BLaER1 (cell line): Measurements from ENCODE around the gene CUL7.
A peak's percentile ranks its signal among the peaks of the same experiment; 100 is the strongest.

ENCODE experiments used
- H3K27ac ChIP-seq: shearing (Covaris generic); formaldehyde crosslinking; 2 replicates; pipeline ENCODE4 v1.8.1; 2022
- H3K27me3 ChIP-seq: shearing (Covaris generic); formaldehyde crosslinking; 2 replicates; pipeline ENCODE4 v1.8.1; 2022
- H3K36me3 ChIP-seq: shearing (Covaris generic); formaldehyde crosslinking; 2 replicates; pipeline ENCODE4 v1.8.1; 2022
- H3K4me1 ChIP-seq: shearing (Covaris generic); formaldehyde crosslinking; 2 replicates; pipeline ENCODE4 v1.8.1; 2022
- H3K4me2 ChIP-seq: shearing (Covaris generic); formaldehyde crosslinking; 2 replicates; pipeline ENCODE4 v1.8.1; 2022
- H3K4me3 ChIP-seq: shearing (Covaris generic); formaldehyde crosslinking; 2 replicates; pipeline ENCODE4 v1.8.1; 2022
- H3K9ac ChIP-seq: shearing (Covaris generic); formaldehyde crosslinking; 2 replicates; pipeline ENCODE4 v1.8.1; 2022
- H3K9me3 ChIP-seq: shearing (Covaris generic); formaldehyde crosslinking; 2 replicates; pipeline ENCODE4 v1.8.1; 2022
- H4K20me1 ChIP-seq: shearing (Covaris generic); formaldehyde crosslinking; 2 replicates; pipeline ENCODE4 v1.8.1; 2022
- Cebpa-rat ChIP-seq: shearing (Covaris generic); IDR thresholded peaks from 2 replicates; pipeline ENCODE4 v1.8.1; 2022

The CUL7 gene

GRCh38 chr6:43061861-43062260 lies 8.2 kb upstream of the CUL7 start:
- Histone ChIP-seq H3K36me3 (peaks cover 54% of the 10 kb centered on the region), H3K9ac (no peak overlapping the region), H3K4me3 (no peak overlapping the region), H3K4me2 (no peak overlapping the region), H3K9me3 (no peaks in the 10 kb centered on the region), H3K4me1 (peaks cover 29% of the 10 kb centered on the region), H3K27ac (no peak overlapping the region), H4K20me1 (no peaks in the 10 kb centered on the region), H3K27me3 (no peaks in the 10 kb centered on the region)
- TF ChIP-seq Cebpa-rat: no peak

- no peaks in the 10 kb centered on the region for H4K20me1 ChIP-seq
- H3K36me3 ChIP-seq: peaks cover 54% of the 10 kb centered on the region
- peak overlapping the region; percentile 96 for H3K4me2 ChIP-seq
- TF ChIP-seq Cebpa-rat: no peak
- no peak overlapping the region for H3K27ac ChIP-seq
- H3K9ac ChIP-seq: peak overlapping the region; percentile 92
- no peaks in the 10 kb centered on the region for H3K9me3 ChIP-seq
- peaks cover 29% of the 10 kb centered on the region for H3K4me1 ChIP-seq
- H3K27me3 ChIP-seq: no peaks in the 10 kb centered on the region
- no peak overlapping the region for H3K4me3 ChIP-seq
Measured at GRCh38 chr6:43060755-43061633, 7.3 kb upstream of the CUL7 start.

- Histone ChIP-seq H3K4me1 (peaks cover 29% of the 10 kb centered on the region), H3K9ac (peak overlapping the region; percentile 92), H3K4me3 (peak overlapping the region; percentile 97), H3K4me2 (peak overlapping the region; percentile 96), H3K27ac (peak overlapping the region; percentile 93), H3K27me3 (no peaks in the 10 kb centered on the region), H3K36me3 (peaks cover 54% of the 10 kb centered on the region), H3K9me3 (no peaks in the 10 kb centered on the region), H4K20me1 (no peaks in the 10 kb centered on the region)
- TF ChIP-seq Cebpa-rat: no peak
Measured at GRCh38 chr6:43060034-43060754, 6.5 kb upstream of the CUL7 start.

- Histone ChIP-seq H4K20me1 (no peaks in the 10 kb centered on the region), H3K27me3 (no peaks in the 10 kb centered on the region), H3K4me1 (peaks cover 32% of the 10 kb centered on the region), H3K9me3 (no peaks in the 10 kb centered on the region), H3K4me3 (peak within 1 kb of the TSS; percentile 97), H3K36me3 (peaks cover 54% of the 10 kb centered on the region), H3K27ac (peak within 1 kb of the TSS; percentile 93), H3K9ac (peak within 1 kb of the TSS; percentile 92), H3K4me2 (peak within 1 kb of the TSS; percentile 98)
- no peak for TF ChIP-seq Cebpa-rat
Measured at GRCh38 chr6:43059168-43060033, 5.8 kb upstream of the CUL7 start, which contains the start of the genes KLC4 and MRPL2. TSS of gene KLC4 (plus strand) at chr6:43059631. CDS start at chr6:43061336, 1,705 bp downstream. TSS of gene MRPL2 (minus strand) at chr6:43059434. CDS start at chr6:43059381, 53 bp downstream.

- Histone ChIP-seq H3K4me1 (peaks cover 38% of the 10 kb centered on the region), H3K36me3 (peaks cover 46% of the 10 kb centered on the region), H3K9ac (peak overlapping the region; percentile 92), H3K27ac (peak overlapping the region; percentile 93), H4K20me1 (no peaks in the 10 kb centered on the region), H3K4me3 (peak overlapping the region; percentile 97), H3K9me3 (no peaks in the 10 kb centered on the region), H3K27me3 (no peaks in the 10 kb centered on the region), H3K4me2 (peak overlapping the region; percentile 98)
- TF ChIP-seq Cebpa-rat: no peak
Measured at GRCh38 chr6:43058531-43058930, 4.9 kb upstream of the CUL7 start.

GRCh38 chr6:43055966-43056365 lies 2.3 kb upstream of the CUL7 start:
- H3K4me1 ChIP-seq: peaks cover 49% of the 10 kb centered on the region
- H3K27ac ChIP-seq: no peak overlapping the region
- no peaks in the 10 kb centered on the region for H3K9me3 ChIP-seq
- H3K9ac ChIP-seq: no peak overlapping the region
- no peak for TF ChIP-seq Cebpa-rat
- H3K27me3 ChIP-seq: no peaks in the 10 kb centered on the region
- no peaks in the 10 kb centered on the region for H4K20me1 ChIP-seq
- H3K4me3 ChIP-seq: no peak overlapping the region
- H3K4me2 ChIP-seq: no peak overlapping the region
- peaks cover 43% of the 10 kb centered on the region for H3K36me3 ChIP-seq

GRCh38 chr6:43054206-43054943 lies 724 bp upstream of the CUL7 start:
- Histone ChIP-seq H3K4me2 (peak overlapping the region; percentile 91), H3K4me3 (peak overlapping the region; percentile 80), H3K27ac (peak overlapping the region; percentile 90), H3K36me3 (peaks cover 54% of the 10 kb centered on the region), H3K4me1 (peaks cover 38% of the 10 kb centered on the region), H3K9ac (peak overlapping the region; percentile 88), H3K9me3 (no peaks in the 10 kb centered on the region), H3K27me3 (no peaks in the 10 kb centered on the region), H4K20me1 (no peaks in the 10 kb centered on the region)
- TF ChIP-seq Cebpa-rat: no peak

GRCh38 chr6:43052842-43053544 lies 658 bp downstream of the CUL7 start:
- no peak for TF ChIP-seq Cebpa-rat
- H3K36me3 ChIP-seq: peaks cover 63% of the 10 kb centered on the region
- peak overlapping the region; percentile 91 for H3K4me2 ChIP-seq
- no peaks in the 10 kb centered on the region for H4K20me1 ChIP-seq
- H3K27me3 ChIP-seq: no peaks in the 10 kb centered on the region
- peak overlapping the region; percentile 80 for H3K4me3 ChIP-seq
- peak overlapping the region; percentile 90 for H3K27ac ChIP-seq
- peaks cover 30% of the 10 kb centered on the region for H3K4me1 ChIP-seq
- H3K9me3 ChIP-seq: no peaks in the 10 kb centered on the region
- peak overlapping the region; percentile 88 for H3K9ac ChIP-seq
